RWPE2 (cell line): ENCODE data around the gene NOP9.

Experiments used
- ATAC-seq: fragments of 200-7000 bp; cut with Tn5 transposase; 3 replicates; pipeline ENCODE4 v1.9.1; 2021; ENCODE audit warnings: low read depth
- DNase-seq: peaks from one replicate; pipeline ENCODE4 v3.0.0-alpha.2; 2020; ENCODE audit warnings: low spot score
- H3K27ac ChIP-seq: fragments of 450-650 bp; 2 replicates; pipeline ENCODE4 v1.5.1; 2017; ENCODE audit warnings: mild to moderate bottlenecking; ENCODE audit not compliant: poor library complexity, severe bottlenecking
- H3K27me3 ChIP-seq: fragments of 250-450 bp; sonication (Bioruptor Pico); 2 replicates; pipeline ENCODE4 v1.5.1; 2021; ENCODE audit warnings: mild to moderate bottlenecking, moderate library complexity; ENCODE audit not compliant: insufficient read depth, poor library complexity, severe bottlenecking
- H3K36me3 ChIP-seq: fragments of 250-450 bp; sonication (Bioruptor Pico); 2 replicates; pipeline ENCODE4 v1.5.1; 2020; ENCODE audit warnings: low read depth, mild to moderate bottlenecking, moderate library complexity
- H3K4me1 ChIP-seq: fragments of 250-450 bp; sonication (Bioruptor Pico); 2 replicates; pipeline ENCODE4 v1.5.1; 2021; ENCODE audit warnings: mild to moderate bottlenecking, moderate library complexity; ENCODE audit not compliant: insufficient read depth, poor library complexity, severe bottlenecking
- H3K4me3 ChIP-seq: fragments of 250-450 bp; sonication (Bioruptor Pico); 2 replicates; pipeline ENCODE4 v1.5.1; 2021; ENCODE audit warnings: mild to moderate bottlenecking, moderate library complexity; ENCODE audit not compliant: severe bottlenecking
- H3K9me3 ChIP-seq: fragments of 250-450 bp; sonication (Bioruptor Pico); 2 replicates; pipeline ENCODE4 v1.5.1; 2021; ENCODE audit warnings: mild to moderate bottlenecking, moderate library complexity; ENCODE audit not compliant: severe bottlenecking
- TF ChIP-seq, protein P1 (sequence below): fragments of 450-650 bp; IDR thresholded peaks from one replicate; pipeline ENCODE4 v1.5.1; 2017; ENCODE audit warnings: mild to moderate bottlenecking, moderate library complexity; ENCODE audit not compliant: poor library complexity, severe bottlenecking

Gene NOP9

DNA sequence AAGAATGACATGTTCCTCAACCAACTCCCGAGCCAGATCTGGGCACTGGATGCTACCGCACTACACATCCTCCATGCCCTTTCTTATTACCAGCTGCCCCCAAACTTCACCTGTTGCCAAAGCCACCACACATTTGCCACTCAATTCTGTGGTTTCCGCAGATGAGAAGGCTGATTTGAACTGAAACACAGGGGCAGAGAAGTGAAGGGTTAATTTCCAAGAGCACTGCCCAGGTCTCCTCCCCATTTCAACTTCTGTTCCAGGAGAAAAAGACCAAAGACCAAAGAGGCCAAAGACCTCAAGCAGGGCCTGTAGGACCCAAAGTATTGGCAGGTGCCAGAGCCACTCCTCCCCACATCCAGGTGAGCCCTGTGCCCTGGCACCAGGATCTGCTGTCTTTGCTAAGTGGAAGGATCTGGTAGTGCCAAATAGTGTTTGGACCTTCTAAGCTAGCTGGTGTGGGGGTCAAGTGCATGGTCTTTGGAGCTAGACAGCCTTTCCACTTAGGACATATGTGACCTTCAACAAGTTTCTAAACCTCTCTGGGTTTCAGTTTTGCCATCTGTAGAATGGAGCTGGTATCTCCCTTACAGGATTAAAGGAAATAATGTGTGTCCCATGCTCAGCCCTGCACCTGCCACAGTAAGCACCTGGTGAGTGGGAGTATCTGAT, 8.1 kb upstream of the NOP9 start:
- ATAC-seq = no peak
- Histone ChIP-seq H3K27ac (no peak overlapping the region), H3K4me1 (peaks cover 3% of the 10 kb centered on the region), H3K9me3 (no peaks in the 10 kb centered on the region), H3K36me3 (peaks cover 76% of the 10 kb centered on the region), H3K4me3 (no peak overlapping the region), H3K27me3 (no peaks in the 10 kb centered on the region)
- TF ChIP-seq, protein P1, sequence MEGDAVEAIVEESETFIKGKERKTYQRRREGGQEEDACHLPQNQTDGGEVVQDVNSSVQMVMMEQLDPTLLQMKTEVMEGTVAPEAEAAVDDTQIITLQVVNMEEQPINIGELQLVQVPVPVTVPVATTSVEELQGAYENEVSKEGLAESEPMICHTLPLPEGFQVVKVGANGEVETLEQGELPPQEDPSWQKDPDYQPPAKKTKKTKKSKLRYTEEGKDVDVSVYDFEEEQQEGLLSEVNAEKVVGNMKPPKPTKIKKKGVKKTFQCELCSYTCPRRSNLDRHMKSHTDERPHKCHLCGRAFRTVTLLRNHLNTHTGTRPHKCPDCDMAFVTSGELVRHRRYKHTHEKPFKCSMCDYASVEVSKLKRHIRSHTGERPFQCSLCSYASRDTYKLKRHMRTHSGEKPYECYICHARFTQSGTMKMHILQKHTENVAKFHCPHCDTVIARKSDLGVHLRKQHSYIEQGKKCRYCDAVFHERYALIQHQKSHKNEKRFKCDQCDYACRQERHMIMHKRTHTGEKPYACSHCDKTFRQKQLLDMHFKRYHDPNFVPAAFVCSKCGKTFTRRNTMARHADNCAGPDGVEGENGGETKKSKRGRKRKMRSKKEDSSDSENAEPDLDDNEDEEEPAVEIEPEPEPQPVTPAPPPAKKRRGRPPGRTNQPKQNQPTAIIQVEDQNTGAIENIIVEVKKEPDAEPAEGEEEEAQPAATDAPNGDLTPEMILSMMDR = no peak
- DNase-seq = no peak

DNA sequence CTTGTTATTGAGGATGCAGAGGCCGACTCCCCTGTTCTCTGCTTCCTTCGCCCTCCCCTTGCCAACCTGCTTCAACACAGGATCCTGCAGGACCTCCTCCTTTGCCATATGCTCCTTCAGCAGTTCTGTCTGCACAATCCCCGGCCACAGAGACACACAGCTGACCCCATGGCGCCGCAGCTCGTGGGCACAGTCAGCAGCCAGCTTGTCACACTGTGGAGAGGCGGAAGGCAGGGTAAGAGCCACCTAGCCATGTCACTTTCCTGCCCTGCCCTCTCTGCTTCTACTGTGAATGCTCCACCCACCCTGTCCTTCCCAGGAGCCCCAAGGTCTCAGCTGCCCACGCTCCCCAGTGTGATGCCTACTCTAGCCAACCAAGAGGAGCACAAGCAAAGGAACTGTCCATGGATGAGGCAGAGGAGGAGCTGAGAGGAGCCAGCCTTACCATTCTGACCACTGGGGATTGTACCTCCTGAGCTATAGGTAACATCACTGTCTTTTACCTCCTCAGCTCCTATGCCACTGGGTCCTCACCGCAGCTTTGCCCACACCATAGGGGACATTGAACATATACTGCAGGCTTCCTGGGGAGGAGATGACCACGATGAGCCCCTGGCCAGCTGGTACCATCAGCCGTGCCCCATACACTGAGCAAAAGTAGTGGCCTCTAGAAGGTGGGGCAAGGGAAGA, 7.4 kb upstream of the NOP9 start:
- peaks cover 83% of the 10 kb centered on the region for H3K36me3 ChIP-seq
- DNase-seq (no peak), ATAC-seq (no peak)
- H3K9me3 ChIP-seq = no peaks in the 10 kb centered on the region
- TF ChIP-seq, protein P1 = no peak
- peaks cover 10% of the 10 kb centered on the region for H3K4me1 ChIP-seq
- no peak overlapping the region for H3K4me3 ChIP-seq
- H3K27me3 ChIP-seq = no peaks in the 10 kb centered on the region
- H3K27ac ChIP-seq = no peak overlapping the region

DNA sequence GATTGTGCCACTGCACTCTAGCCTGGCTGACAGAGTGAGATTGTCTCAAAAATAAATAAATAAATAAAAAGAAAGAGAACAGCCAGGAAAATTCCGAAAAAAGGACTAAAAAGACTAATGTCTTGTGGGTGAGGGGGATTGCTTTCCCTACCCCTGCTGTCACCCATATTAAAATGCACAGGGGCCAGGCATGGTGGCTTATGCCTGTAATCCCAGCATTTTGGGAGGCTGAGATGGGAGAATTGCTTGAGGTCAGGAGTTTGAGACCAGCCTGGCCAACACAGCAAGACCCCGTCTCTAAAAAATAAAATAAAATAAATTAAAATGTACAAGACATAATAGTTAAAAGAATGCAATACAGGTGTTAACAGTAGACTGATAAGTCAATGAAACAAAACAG, 6.1 kb upstream of the NOP9 start:
- H3K27me3 ChIP-seq = no peaks in the 10 kb centered on the region
- no peak overlapping the region for H3K4me3 ChIP-seq
- H3K27ac ChIP-seq = no peak overlapping the region
- TF ChIP-seq, protein P1 = no peak
- H3K9me3 ChIP-seq = no peaks in the 10 kb centered on the region
- no peak for DNase-seq
- H3K36me3 ChIP-seq = peaks cover 95% of the 10 kb centered on the region
- no peak for ATAC-seq
- H3K4me1 ChIP-seq = peaks cover 20% of the 10 kb centered on the region

DNA sequence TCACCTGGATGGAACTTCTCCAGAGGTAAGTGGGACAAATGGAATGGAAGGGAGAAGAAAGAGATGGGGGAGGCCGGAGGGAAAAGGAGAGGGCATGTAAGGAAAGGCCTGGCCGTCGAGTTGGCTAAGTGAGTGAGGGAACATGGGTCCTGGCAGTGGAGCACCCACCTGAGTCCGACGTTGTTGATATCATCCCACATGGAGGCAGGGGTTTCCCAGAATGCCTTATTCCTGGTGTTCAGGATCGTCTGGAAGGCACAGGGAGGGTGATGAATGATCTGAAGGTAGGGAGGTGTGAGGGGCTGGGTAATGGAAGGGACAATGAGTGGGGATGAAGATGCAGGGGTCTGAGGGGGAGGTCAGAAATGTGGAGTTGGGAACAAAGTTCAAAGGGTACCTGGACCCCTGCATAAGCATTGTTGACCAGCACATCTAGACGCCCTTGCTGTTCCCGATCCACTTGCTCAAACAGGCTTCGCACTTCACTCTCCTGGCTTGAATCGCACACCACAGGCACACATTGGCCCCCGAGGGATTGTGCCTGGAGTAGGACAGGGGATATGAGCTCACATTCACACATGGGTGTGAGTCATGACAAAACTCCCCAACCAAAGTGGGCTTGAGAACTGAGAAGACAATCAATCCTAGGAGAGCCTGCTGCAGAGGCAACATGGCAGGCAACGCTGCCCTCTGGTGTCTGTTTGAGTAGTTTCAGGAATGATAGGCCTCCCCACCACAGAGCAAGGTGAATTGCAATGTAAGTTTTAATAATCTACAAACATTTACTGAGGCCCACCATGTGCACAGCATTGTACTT, 3.1 kb upstream of the NOP9 start:
- peaks cover 23% of the 10 kb centered on the region for H3K4me1 ChIP-seq
- no peak overlapping the region for H3K4me3 ChIP-seq
- H3K27me3 ChIP-seq = no peaks in the 10 kb centered on the region
- peaks cover 79% of the 10 kb centered on the region for H3K36me3 ChIP-seq
- H3K9me3 ChIP-seq = no peaks in the 10 kb centered on the region
- TF ChIP-seq, protein P1 = peak; percentile 81
- ATAC-seq = peak; percentile 35
- no peak for DNase-seq
- peak overlapping the region; percentile 81 for H3K27ac ChIP-seq
